Neural cell (in vitro differentiated cells): ENCODE data around the gene SEMG2.

Experiments
- CTCF ChIP-seq: fragments of 450-650 bp; IDR thresholded peaks from 2 replicates; pipeline ENCODE4 v1.5.1; 2014; ENCODE audit warnings: antibody characterized with exemption, mild to moderate bottlenecking, moderate library complexity; ENCODE audit not compliant: poor library complexity, severe bottlenecking
- EP300 ChIP-seq: fragments of 450-650 bp; conservative IDR thresholded peaks from 2 replicates; pipeline ENCODE4 v1.6.1; 2014; ENCODE audit warnings: antibody characterized with exemption, mild to moderate bottlenecking, moderate library complexity; ENCODE audit not compliant: poor library complexity, severe bottlenecking
- EZH2 ChIP-seq: fragments of 200-600, 300-800 bp; shearing (Covaris generic), sonication (generic); IDR thresholded peaks from 2 replicates; pipeline ENCODE4 v1.6.1; 2014; ENCODE audit warnings: antibody characterized with exemption, low read length, borderline replicate concordance, mild to moderate bottlenecking; ENCODE audit not compliant: insufficient read depth, poor library complexity, severe bottlenecking
- POLR2AphosphoS5 ChIP-seq: IDR thresholded peaks from 2 replicates; pipeline ENCODE4 v1.6.1; 2012
- REST ChIP-seq: IDR thresholded peaks from 2 replicates; pipeline ENCODE4 v1.6.1; 2012; ENCODE audit warnings: borderline replicate concordance

- TF ChIP-seq CTCF, result no peak
- no peak for TF ChIP-seq POLR2AphosphoS5
- no peak for TF ChIP-seq REST
- no peak for TF ChIP-seq EZH2
- TF ChIP-seq EP300, result no peak
These were observed 37.5 kb downstream of the SEMG2 start for GRCh38 chr20:45258664-45259063.
